Right lobe of liver (tissue), 4 donors: Measurements from ENCODE around the gene STPG1.

Source experiments
- CTCF ChIP-seq, 4 donors: fragments of 200-600 bp in 3 of 4; fragments of 450-650 bp in 1 of 4; IDR thresholded peaks; one replicate each; pipeline versions ENCODE4 v1.5.1 to v1.8.0; 2016 to 2022; ENCODE audit warnings: antibody characterized with exemption in 4 of 4, mild to moderate bottlenecking in 2 of 4
- POLR2A ChIP-seq: fragments of 450-650 bp; IDR thresholded peaks from one replicate; pipeline ENCODE4 v1.6.1; 2017; ENCODE audit warnings: antibody characterized with exemption, mild to moderate bottlenecking
- donor health status: DM: no; HTN: no; CAD: no.
- donor health status: DM: no; HTN: no; CAD: no.
- donor health status: DM: no; HTN: yes; CAD: no.

GRCh38 chr1:24323281-24323680, 90.3 kb downstream of the STPG1 start:
- no peak for TF ChIP-seq POLR2A
- TF ChIP-seq CTCF (IDR thresholded peaks at IDR 0.05), result peak in 1 of 4 donors; percentile 14
